IMR-90 (cell line): Measurements from ENCODE around the gene SDF2L1. TPM values are rescaled to one million over a fixed set of nuclear protein-coding genes. Genes with fewer than 3 reads are reported as not detected.

Source experiments
- ATAC-seq: fragments of 200-7000 bp; cut with Tn5 transposase; 2 replicates; pipeline ENCODE4 v1.9.1; 2020; ENCODE audit warnings: low read depth, mild to moderate bottlenecking, moderate library complexity
- BruUV-seq: library from RNA; stranded (reverse); fragments of 400-500 nt; replicated peaks from 2 replicates; lab custom pipeline; 2021; lab: Mats Ljungman, UMichigan
- CTCF ChIA-PET: fragments of 300-600 bp; formaldehyde crosslinking; extraction: SDS; loops from one replicate; lab custom pipeline; 2021; ENCODE audit warnings: antibody characterized with exemption; lab: Yijun Ruan, JAX
- POLR2A ChIA-PET: fragments of 300-600 bp; sonication (Branson Sonifier 250); formaldehyde crosslinking; loops from one replicate; lab custom pipeline; 2022; ENCODE audit warnings: antibody characterized with exemption; ENCODE audit not compliant: unreplicated experiment; lab: Charles Lee
- DNase-seq: peaks from one replicate; pipeline ENCODE4 v3.0.0; 2013
- H2AFZ ChIP-seq: replicated peaks from 2 replicates; pipeline ENCODE3; 2013; ENCODE audit warnings: low read length, mild to moderate bottlenecking; ENCODE audit not compliant: poor library complexity
- H2AK5ac ChIP-seq: 2 replicates; pipeline ENCODE4 v1.6.1; 2013; ENCODE audit warnings: low read depth, low read length, inconsistent platforms
- H2AK9ac ChIP-seq: replicated peaks from 2 replicates; pipeline ENCODE3; 2013; ENCODE audit warnings: mild to moderate bottlenecking, low read depth, low read length, moderate library complexity; ENCODE audit not compliant: poor library complexity
- H2BK120ac ChIP-seq: 2 replicates; pipeline ENCODE4 v1.6.1; 2013; ENCODE audit warnings: low read depth, low read length, inconsistent platforms
- H2BK15ac ChIP-seq: 3 replicates; pipeline ENCODE4 v1.6.1; 2013; ENCODE audit warnings: low read depth, low read length, inconsistent platforms
- H2BK20ac ChIP-seq: 2 replicates; pipeline ENCODE4 v1.6.1; 2013; ENCODE audit warnings: low read depth, mild to moderate bottlenecking, inconsistent platforms, low read length, moderate library complexity
- H2BK5ac ChIP-seq: 2 replicates; pipeline ENCODE4 v1.6.1; 2013; ENCODE audit warnings: mild to moderate bottlenecking, low read depth, low read length, inconsistent platforms; ENCODE audit not compliant: poor library complexity, severe bottlenecking
- H3K14ac ChIP-seq: replicated peaks from 2 replicates; pipeline ENCODE4 v1.6.1; 2013; ENCODE audit warnings: low read depth, low read length, inconsistent platforms
- H3K18ac ChIP-seq: 2 replicates; pipeline ENCODE4 v1.6.1; 2013; ENCODE audit warnings: low read depth, low read length, control low read depth
- H3K23ac ChIP-seq: 2 replicates; pipeline ENCODE4 v1.6.1; 2013; ENCODE audit warnings: low read depth, low read length, inconsistent platforms
- H3K27ac ChIP-seq: 2 replicates; pipeline ENCODE4 v1.5.1; 2013; ENCODE audit warnings: mild to moderate bottlenecking, control low read depth, low read length; ENCODE audit not compliant: insufficient read depth
- H3K27me3 ChIP-seq: 2 replicates; pipeline ENCODE4 v1.6.1; 2013; ENCODE audit warnings: low read length; ENCODE audit not compliant: control insufficient read depth, insufficient read depth
- H3K36me3 ChIP-seq: 2 replicates; pipeline ENCODE4 v1.6.1; 2013; ENCODE audit warnings: low read length, mixed read lengths; ENCODE audit not compliant: control insufficient read depth, insufficient read depth
- H3K4ac ChIP-seq: 2 replicates; pipeline ENCODE4 v1.6.1; 2013; ENCODE audit warnings: low read depth, low read length, inconsistent platforms
- H3K4me1 ChIP-seq: 2 replicates; pipeline ENCODE4 v1.6.1; 2013; ENCODE audit warnings: low read length, mixed read lengths; ENCODE audit not compliant: control insufficient read depth, insufficient read depth
- H3K4me2 ChIP-seq: 2 replicates; pipeline ENCODE4 v1.6.1; 2013; ENCODE audit warnings: low read depth, mild to moderate bottlenecking, control low read depth, low read length, moderate library complexity
- H3K4me3 ChIP-seq: 2 replicates; pipeline ENCODE4 v1.5.1; 2013; ENCODE audit warnings: low read depth, mild to moderate bottlenecking, control low read depth, low read length, moderate library complexity; ENCODE audit not compliant: insufficient read depth
- H3K56ac ChIP-seq: 2 replicates; pipeline ENCODE4 v1.6.1; 2013; ENCODE audit warnings: low read length, inconsistent platforms; ENCODE audit not compliant: insufficient read depth; ENCODE audit errors: extremely low read depth
- H3K79me1 ChIP-seq, 2 experiments: 2 replicates each; pipeline ENCODE4 v1.6.1; 2013; ENCODE audit warnings: low read length in 2 of 2, inconsistent platforms in 1 of 2, low read depth in 1 of 2
- H3K9ac ChIP-seq: 2 replicates; pipeline ENCODE4 v1.6.1; 2013; ENCODE audit warnings: low read depth, low read length, control low read depth
- H3K9me1 ChIP-seq: 2 replicates; pipeline ENCODE4 v1.6.1; 2013; ENCODE audit warnings: low read length, inconsistent platforms; ENCODE audit not compliant: insufficient read depth
- H3K9me3 ChIP-seq: 2 replicates; pipeline ENCODE4 v1.6.1; 2013; ENCODE audit warnings: low read length; ENCODE audit not compliant: control insufficient read depth, insufficient read depth
- H4K20me1 ChIP-seq: 2 replicates; pipeline ENCODE4 v1.6.1; 2013; ENCODE audit warnings: low read length, inconsistent platforms; ENCODE audit not compliant: insufficient read depth
- H4K5ac ChIP-seq: 2 replicates; pipeline ENCODE4 v1.6.1; 2013; ENCODE audit warnings: mild to moderate bottlenecking, low read depth, low read length, control low read depth
- H4K8ac ChIP-seq, 2 experiments: 2 replicates each; pipeline ENCODE4 v1.6.1; 2013; ENCODE audit warnings: low read depth in 2 of 2, low read length in 2 of 2, control low read depth in 1 of 2, inconsistent platforms in 1 of 2
- H4K91ac ChIP-seq: 2 replicates; pipeline ENCODE4 v1.6.1; 2013; ENCODE audit warnings: low read depth, low read length, inconsistent platforms; ENCODE audit not compliant: insufficient read depth
- CEBPB ChIP-seq: IDR thresholded peaks from 2 replicates; pipeline ENCODE4 v1.6.1; 2012; ENCODE audit warnings: low read depth, low read length, improper control_type of control experiment
- SMC3 ChIP-seq: fragments of 150-350 bp; IDR thresholded peaks from 2 replicates; pipeline ENCODE4 v1.6.1; 2016; ENCODE audit warnings: low read depth, mild to moderate bottlenecking, antibody characterized with exemption, low read length, moderate library complexity
- WGBS, 2 experiments: methylation state at CpG; one replicate each; pipeline versions ENCODE4 v1.1.5 to v1.1.7; 2013; ENCODE audit warnings: missing lambda C conversion rate in 2 of 2; ENCODE audit not compliant: insufficient read length in 1 of 2; ENCODE audit errors: extremely low coverage in 2 of 2; 5-methylcytosine and 5-hydroxymethylcytosine counted together
- dilution Hi-C: fragments of 300-500 bp; cut with HindIII; formaldehyde crosslinking; loops from one replicate; pipeline ENCODE4 v1.14.3; 2018; ENCODE audit warnings: low sequenced_read_pairs; ENCODE audit not compliant: unreplicated experiment
- in situ Hi-C: fragments of 300-500 bp; cut with MboI; formaldehyde crosslinking; loops from 3 replicates; pipeline ENCODE4 v1.14.3; 2019; ENCODE audit warnings: low sequenced_read_pairs, inconsistent platforms, mixed read lengths
- intact Hi-C: fragments of 100-400 bp; cut with micrococcal nuclease; formaldehyde crosslinking; loops from 2 replicates; pipeline ENCODE4 v1.10.0; 2022
- polyA plus RNA-seq, 3 experiments: library from polyadenylated mRNA; depleted of rRNA; stranded (reverse); fragments of >200 nt; gene quantifications; 2 replicates each; pipeline ENCODE4 v1.2.3, GENCODE V29; 2012; ENCODE audit warnings: low replicate concordance in 1 of 3
- total RNA-seq: library from RNA; depleted of rRNA; stranded (reverse); fragments of >200 nt; gene quantifications from 2 replicates; pipeline ENCODE4 v1.2.3, GENCODE V29; 2012
- TF ChIP-seq, protein P1 (sequence below): conservative IDR thresholded peaks from 2 replicates; pipeline ENCODE4 v1.5.1; 2012; ENCODE audit warnings: mild to moderate bottlenecking, low read depth, low read length, improper control_type of control experiment

SDF2L1 gene
- total and polyA plus RNA-seq, 2 of the 4 experiments (the other 2 are of a cell fraction): 18.8 to 51.1 TPM

DNA sequence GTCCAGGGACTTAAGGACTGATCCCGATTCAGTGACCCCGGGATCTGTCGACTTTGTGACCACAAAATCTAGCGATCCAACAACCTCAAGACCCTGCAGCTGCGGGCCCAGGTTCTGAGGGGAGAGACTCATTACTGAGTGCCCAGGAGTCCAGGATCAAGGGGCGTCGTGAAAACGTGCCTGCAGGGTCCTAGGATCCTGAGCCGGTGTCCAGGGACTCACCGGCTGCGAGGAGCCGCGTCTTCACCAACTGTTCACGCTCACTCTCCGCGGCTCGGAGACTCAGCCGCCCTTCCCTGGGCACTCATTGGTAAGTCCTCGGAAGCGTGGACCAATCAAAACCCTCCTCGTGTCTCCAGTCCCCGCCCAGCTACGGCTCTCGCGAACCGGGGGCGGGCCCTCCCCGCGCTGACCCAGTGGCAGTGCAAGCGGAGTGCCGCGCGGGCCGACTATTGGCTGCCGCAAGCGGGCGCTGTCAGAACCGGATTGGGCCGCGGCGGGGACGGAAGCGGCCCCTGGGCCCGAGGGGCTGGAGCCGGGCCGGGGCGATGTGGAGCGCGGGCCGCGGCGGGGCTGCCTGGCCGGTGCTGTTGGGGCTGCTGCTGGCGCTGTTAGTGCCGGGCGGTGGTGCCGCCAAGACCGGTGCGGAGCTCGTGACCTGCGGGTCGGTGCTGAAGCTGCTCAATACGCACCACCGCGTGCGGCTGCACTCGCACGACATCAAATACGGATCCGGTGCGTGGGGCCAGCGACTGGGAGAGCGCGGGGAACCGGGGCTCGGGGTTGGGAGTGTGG is at the start of gene SDF2L1 (continued):
- TF ChIP-seq CEBPB (no peak), SMC3 (no peak)
- TF ChIP-seq, protein P1, sequence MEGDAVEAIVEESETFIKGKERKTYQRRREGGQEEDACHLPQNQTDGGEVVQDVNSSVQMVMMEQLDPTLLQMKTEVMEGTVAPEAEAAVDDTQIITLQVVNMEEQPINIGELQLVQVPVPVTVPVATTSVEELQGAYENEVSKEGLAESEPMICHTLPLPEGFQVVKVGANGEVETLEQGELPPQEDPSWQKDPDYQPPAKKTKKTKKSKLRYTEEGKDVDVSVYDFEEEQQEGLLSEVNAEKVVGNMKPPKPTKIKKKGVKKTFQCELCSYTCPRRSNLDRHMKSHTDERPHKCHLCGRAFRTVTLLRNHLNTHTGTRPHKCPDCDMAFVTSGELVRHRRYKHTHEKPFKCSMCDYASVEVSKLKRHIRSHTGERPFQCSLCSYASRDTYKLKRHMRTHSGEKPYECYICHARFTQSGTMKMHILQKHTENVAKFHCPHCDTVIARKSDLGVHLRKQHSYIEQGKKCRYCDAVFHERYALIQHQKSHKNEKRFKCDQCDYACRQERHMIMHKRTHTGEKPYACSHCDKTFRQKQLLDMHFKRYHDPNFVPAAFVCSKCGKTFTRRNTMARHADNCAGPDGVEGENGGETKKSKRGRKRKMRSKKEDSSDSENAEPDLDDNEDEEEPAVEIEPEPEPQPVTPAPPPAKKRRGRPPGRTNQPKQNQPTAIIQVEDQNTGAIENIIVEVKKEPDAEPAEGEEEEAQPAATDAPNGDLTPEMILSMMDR: no peak

DNA sequence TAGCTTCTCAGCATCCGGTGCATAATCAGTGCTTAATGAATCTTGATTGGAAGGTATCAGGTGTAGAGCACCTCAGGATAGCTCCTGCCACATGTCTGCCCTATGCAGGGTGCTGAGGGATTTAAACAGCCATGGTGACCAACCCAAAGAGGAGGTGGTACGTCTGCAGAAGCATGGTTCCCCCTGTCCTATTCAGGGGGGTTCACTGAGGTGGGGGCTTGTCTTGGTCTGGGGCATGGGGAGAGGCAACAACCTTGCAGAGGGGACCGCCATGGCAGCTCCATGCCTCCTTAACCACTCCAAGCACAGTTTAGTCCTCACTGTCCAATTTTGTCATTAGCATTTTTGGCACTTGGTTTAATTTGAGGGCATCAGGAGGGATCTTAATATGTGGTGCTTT is 49.7 kb upstream of the SDF2L1 start:
- DNase-seq (no peak), ATAC-seq (no peak)
- no peak overlapping the region for H4K91ac ChIP-seq
- H2AK5ac ChIP-seq: no peak overlapping the region
- H4K8ac ChIP-seq: no peak overlapping the region
- no peak for TF ChIP-seq CEBPB
- peaks cover 33% of the 10 kb centered on the region for H3K36me3 ChIP-seq
- peaks cover 17 to 77% of the 10 kb centered on the region in 2 experiments for H3K79me1 ChIP-seq
- dilution Hi-C loops (no loop called here), intact Hi-C loops (no loop called here), in situ Hi-C loops (no loop called here)
- H2AFZ ChIP-seq: no peak overlapping the region
- no peak overlapping the region for H2BK120ac ChIP-seq
- no peak overlapping the region for H2BK20ac ChIP-seq
- H2BK5ac ChIP-seq: no peak overlapping the region
- H3K23ac ChIP-seq: no peak overlapping the region
- H2BK15ac ChIP-seq: no peak overlapping the region
- peaks cover 95% of the 10 kb centered on the region for H4K20me1 ChIP-seq
- no CpG with 5 or more reads among the region's 3 CpGs for WGBS, 2 experiments
- H3K27ac ChIP-seq: no peak overlapping the region
- peaks cover 39% of the 10 kb centered on the region for H3K9me1 ChIP-seq
- H3K4ac ChIP-seq: no peak overlapping the region
- ChIA-PET POLR2A (no interaction called here), CTCF (no interaction called here)
- no peaks in the 10 kb centered on the region for H3K9me3 ChIP-seq
- H2AK9ac ChIP-seq: no peak overlapping the region
- peaks cover 21% of the 10 kb centered on the region for H3K4me1 ChIP-seq
- H3K4me2 ChIP-seq: no peak overlapping the region
- H3K9ac ChIP-seq: no peak overlapping the region
- BruUV-seq: no TSS peak
- no peak overlapping the region for H4K5ac ChIP-seq
- no peaks in the 10 kb centered on the region for H3K27me3 ChIP-seq
- H3K14ac ChIP-seq: no peak overlapping the region
- H3K18ac ChIP-seq: no peak overlapping the region
- no peak overlapping the region for H3K56ac ChIP-seq
- no peak overlapping the region for H3K4me3 ChIP-seq
